Lung (tissue), 16 donors: Measurements from ENCODE around the gene ESYT3. TPM values are rescaled to one million over a fixed set of nuclear protein-coding genes. Genes with fewer than 3 reads are reported as not detected.
A peak's percentile ranks its signal among the peaks of the same experiment; 100 is the strongest.

Experiments used
- ATAC-seq: fragments of 200-7000 bp; cut with Tn5 transposase; one replicate; pipeline ENCODE4 v1.9.1; 2020; ENCODE audit warnings: moderate number of reproducible peaks; ENCODE audit not compliant: insufficient read depth, low FRiP score
- DNase-seq, 3 donors: peaks; one replicate each; pipeline ENCODE4 v3.0.0-alpha.2; 2013 to 2017
- H3K27ac ChIP-seq, 2 donors: one replicate each; pipeline ENCODE4 v1.5.1; 2013; ENCODE audit warnings: mild to moderate bottlenecking in 2 of 2, moderate library complexity in 2 of 2, control low read depth in 1 of 2, inconsistent platforms in 1 of 2, low read depth in 1 of 2, low read length in 1 of 2
- H3K27me3 ChIP-seq, 3 donors: one replicate each; pipeline ENCODE4 v1.5.1; 2013; ENCODE audit warnings: low read length in 2 of 3; ENCODE audit not compliant: control insufficient read depth in 3 of 3, insufficient read depth in 3 of 3
- H3K36me3 ChIP-seq, 4 donors: one replicate each; pipeline ENCODE4 v1.5.1; 2013; ENCODE audit warnings: low read length in 4 of 4, mild to moderate bottlenecking in 1 of 4, moderate library complexity in 1 of 4; ENCODE audit not compliant: control insufficient read depth in 4 of 4, insufficient read depth in 4 of 4
- H3K4me1 ChIP-seq, 5 donors: one replicate each; pipeline ENCODE4 v1.5.1; 2013; ENCODE audit warnings: low read length in 5 of 5, mild to moderate bottlenecking in 2 of 5, moderate library complexity in 1 of 5; ENCODE audit not compliant: control insufficient read depth in 5 of 5, insufficient read depth in 5 of 5
- H3K4me3 ChIP-seq: one replicate; pipeline ENCODE4 v1.5.1; 2013; ENCODE audit warnings: mild to moderate bottlenecking, control low read depth, moderate library complexity
- H3K9ac ChIP-seq, 2 donors: one replicate each; pipeline ENCODE4 v1.5.1; 2013; ENCODE audit warnings: low read length in 2 of 2, control low read depth in 1 of 2; ENCODE audit not compliant: insufficient read depth in 1 of 2
- H3K9me3 ChIP-seq, 4 donors: one replicate each; pipeline ENCODE4 v1.5.1; 2013; ENCODE audit warnings: low read length in 3 of 4, mild to moderate bottlenecking in 1 of 4, moderate library complexity in 1 of 4; ENCODE audit not compliant: control insufficient read depth in 4 of 4, insufficient read depth in 3 of 4
- WGBS, 2 donors: extraction: QIAGEN DNeasy Blood & Tissue Kit; methylation state at CpG; one replicate each; pipeline ENCODE4 v1.1.7; 2013; 5-methylcytosine and 5-hydroxymethylcytosine counted together
- long read RNA-seq, 5 donors: transcript quantifications; one replicate each; lab custom pipeline, GENCODE V29; 2026
- polyA plus RNA-seq, 2 donors: library from polyadenylated mRNA; stranded (reverse); fragments of 200-250 nt; gene quantifications; one replicate each; pipeline ENCODE4 v1.2.1, GENCODE V29; 2013
- total RNA-seq, 2 donors: library from RNA; depleted of rRNA in 1 of 2; stranded (reverse); fragments of >200 nt in 1 of 2; gene quantifications; one replicate each; pipeline ENCODE4 v1.2.1, GENCODE V29; 2014 to 2021
- TF ChIP-seq, protein P1 (sequence below): IDR thresholded peaks from 2 replicates; pipeline ENCODE4 v1.5.1; 2012; ENCODE audit warnings: mild to moderate bottlenecking; ENCODE audit errors: control extremely low read depth, extremely low read depth
- donor health status: control.
- donor health status: control.
- donor health status: Bipolar disorder and iron deficiency.
- donor health status: healthy.
- donor health status: DM: yes; HTN: yes; CAD: no.

Gene ESYT3, protein sequence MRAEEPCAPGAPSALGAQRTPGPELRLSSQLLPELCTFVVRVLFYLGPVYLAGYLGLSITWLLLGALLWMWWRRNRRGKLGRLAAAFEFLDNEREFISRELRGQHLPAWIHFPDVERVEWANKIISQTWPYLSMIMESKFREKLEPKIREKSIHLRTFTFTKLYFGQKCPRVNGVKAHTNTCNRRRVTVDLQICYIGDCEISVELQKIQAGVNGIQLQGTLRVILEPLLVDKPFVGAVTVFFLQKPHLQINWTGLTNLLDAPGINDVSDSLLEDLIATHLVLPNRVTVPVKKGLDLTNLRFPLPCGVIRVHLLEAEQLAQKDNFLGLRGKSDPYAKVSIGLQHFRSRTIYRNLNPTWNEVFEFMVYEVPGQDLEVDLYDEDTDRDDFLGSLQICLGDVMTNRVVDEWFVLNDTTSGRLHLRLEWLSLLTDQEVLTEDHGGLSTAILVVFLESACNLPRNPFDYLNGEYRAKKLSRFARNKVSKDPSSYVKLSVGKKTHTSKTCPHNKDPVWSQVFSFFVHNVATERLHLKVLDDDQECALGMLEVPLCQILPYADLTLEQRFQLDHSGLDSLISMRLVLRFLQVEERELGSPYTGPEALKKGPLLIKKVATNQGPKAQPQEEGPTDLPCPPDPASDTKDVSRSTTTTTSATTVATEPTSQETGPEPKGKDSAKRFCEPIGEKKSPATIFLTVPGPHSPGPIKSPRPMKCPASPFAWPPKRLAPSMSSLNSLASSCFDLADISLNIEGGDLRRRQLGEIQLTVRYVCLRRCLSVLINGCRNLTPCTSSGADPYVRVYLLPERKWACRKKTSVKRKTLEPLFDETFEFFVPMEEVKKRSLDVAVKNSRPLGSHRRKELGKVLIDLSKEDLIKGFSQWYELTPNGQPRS
- total RNA-seq = 10 to 100 TPM; 38.3 to 71.0 TPM
- polyA plus RNA-seq = 10 to 100 TPM in 1 of 2 donors, 1 to 10 TPM in 1; 5.7 to 15.7 TPM
- long read RNA-seq, donor 1, full-length matches to known transcripts = 3 of 3 reads
- long read RNA-seq, donor 1, partial matches to known transcripts = 0 of 3 reads
- long read RNA-seq, donor 1, other reads (novel, unspliced or antisense) = 0 of 3 reads
- long read RNA-seq, donor 2 = 0 reads
- long read RNA-seq, donor 3, full-length matches to known transcripts = 1 of 1 reads
- long read RNA-seq, donor 3, partial matches to known transcripts = 0 of 1 reads
- long read RNA-seq, donor 3, other reads (novel, unspliced or antisense) = 0 of 1 reads
- long read RNA-seq, donor 4 = 0 reads
- long read RNA-seq, donor 5, full-length matches to known transcripts = 1 of 7 reads
- long read RNA-seq, donor 5, partial matches to known transcripts = 6 of 7 reads
- long read RNA-seq, donor 5, other reads (novel, unspliced or antisense) = 0 of 7 reads

DNA sequence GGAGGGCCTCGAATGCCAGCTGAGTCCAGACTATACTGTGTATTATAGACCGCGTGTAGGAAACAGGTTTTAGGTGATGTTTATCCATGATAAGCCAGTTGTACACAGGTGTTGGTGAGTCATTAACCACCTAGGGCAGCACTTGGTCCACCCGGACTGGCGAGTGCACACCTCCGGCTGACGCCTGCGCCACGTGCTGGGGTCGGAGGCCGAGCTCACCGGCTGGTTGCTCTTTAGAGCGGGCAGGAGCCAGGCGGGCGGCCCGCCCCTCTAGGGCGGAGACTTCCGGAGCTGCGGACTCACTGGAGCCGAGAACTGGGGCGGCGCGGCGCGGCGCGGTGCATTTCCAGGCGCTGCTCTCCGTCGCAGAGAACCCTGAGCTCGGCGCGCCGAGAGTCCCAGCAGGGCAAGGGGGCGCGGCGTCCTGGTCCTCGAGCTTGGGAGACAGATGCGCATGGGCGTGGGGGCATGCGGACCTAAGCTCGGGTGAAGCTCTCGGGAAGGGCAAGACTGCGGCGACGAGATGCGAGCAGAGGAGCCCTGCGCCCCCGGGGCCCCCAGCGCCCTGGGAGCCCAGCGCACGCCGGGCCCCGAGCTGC, at the start of gene ESYT3:
TSS of gene ESYT3 (plus strand) at position 341 of the 599 bp plus-strand sequence. CDS start at position 524, 183 bp downstream.
- peaks cover 0 to 21% (median 9%) of the 10 kb centered on the region in 5 donors for H3K4me1 ChIP-seq
- ATAC-seq = peak; percentile 91
- no peaks in the 10 kb centered on the region for H3K9me3 ChIP-seq
- peaks cover 0 to 42% (median 37%) of the 10 kb centered on the region in 3 donors for H3K27me3 ChIP-seq
- WGBS, 2 donors = 1 to 2% methylated on average over 47 to 54 of the region's 54 CpGs
- H3K27ac ChIP-seq = peak within 1 kb of the TSS in 1 of 2 donors; percentile 80
- H3K9ac ChIP-seq = no peak within 1 kb of the TSS
- TF ChIP-seq, protein P1, sequence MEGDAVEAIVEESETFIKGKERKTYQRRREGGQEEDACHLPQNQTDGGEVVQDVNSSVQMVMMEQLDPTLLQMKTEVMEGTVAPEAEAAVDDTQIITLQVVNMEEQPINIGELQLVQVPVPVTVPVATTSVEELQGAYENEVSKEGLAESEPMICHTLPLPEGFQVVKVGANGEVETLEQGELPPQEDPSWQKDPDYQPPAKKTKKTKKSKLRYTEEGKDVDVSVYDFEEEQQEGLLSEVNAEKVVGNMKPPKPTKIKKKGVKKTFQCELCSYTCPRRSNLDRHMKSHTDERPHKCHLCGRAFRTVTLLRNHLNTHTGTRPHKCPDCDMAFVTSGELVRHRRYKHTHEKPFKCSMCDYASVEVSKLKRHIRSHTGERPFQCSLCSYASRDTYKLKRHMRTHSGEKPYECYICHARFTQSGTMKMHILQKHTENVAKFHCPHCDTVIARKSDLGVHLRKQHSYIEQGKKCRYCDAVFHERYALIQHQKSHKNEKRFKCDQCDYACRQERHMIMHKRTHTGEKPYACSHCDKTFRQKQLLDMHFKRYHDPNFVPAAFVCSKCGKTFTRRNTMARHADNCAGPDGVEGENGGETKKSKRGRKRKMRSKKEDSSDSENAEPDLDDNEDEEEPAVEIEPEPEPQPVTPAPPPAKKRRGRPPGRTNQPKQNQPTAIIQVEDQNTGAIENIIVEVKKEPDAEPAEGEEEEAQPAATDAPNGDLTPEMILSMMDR = no peak
- peak within 1 kb of the TSS; percentile 75 for H3K4me3 ChIP-seq
- no peaks in the 10 kb centered on the region for H3K36me3 ChIP-seq
- peak; percentile 53 to 76 (median 75) for DNase-seq

DNA sequence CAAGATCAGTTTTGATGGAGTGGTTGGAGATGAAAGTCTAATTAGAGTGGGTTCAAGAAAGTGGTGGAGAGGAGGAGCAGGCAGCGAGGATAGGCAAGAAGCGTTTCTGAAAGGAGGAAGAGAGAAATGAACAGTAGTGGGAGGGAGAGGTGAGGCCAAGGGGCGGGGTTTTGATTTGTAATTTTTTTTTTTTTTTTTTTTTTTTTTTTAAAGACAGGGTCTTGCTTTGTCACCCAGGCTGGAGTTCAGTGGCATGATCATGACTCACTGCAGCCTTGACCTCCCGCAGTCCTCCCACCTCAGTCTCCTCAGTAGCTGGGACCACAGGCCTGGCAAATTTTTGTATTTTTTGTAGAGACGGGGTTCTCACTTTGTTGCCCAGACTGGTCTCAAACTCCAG, 49.4 kb upstream of the ESYT3 start:
- peak overlapping the region in 1 of 2 donors; percentile 92 for H3K27ac ChIP-seq
- ATAC-seq (no peak), DNase-seq (no peak)
- no peaks in the 10 kb centered on the region for H3K9me3 ChIP-seq
- H3K4me3 ChIP-seq = no peak overlapping the region
- peaks cover 0 to 21% (median 7%) of the 10 kb centered on the region in 5 donors for H3K4me1 ChIP-seq
- no peaks in the 10 kb centered on the region for H3K27me3 ChIP-seq
- TF ChIP-seq, protein P1 = no peak
- H3K36me3 ChIP-seq = no peaks in the 10 kb centered on the region
- 89 to 94% methylated on average over 5 of the region's 5 CpGs for WGBS, 2 donors
- no peak overlapping the region for H3K9ac ChIP-seq

DNA sequence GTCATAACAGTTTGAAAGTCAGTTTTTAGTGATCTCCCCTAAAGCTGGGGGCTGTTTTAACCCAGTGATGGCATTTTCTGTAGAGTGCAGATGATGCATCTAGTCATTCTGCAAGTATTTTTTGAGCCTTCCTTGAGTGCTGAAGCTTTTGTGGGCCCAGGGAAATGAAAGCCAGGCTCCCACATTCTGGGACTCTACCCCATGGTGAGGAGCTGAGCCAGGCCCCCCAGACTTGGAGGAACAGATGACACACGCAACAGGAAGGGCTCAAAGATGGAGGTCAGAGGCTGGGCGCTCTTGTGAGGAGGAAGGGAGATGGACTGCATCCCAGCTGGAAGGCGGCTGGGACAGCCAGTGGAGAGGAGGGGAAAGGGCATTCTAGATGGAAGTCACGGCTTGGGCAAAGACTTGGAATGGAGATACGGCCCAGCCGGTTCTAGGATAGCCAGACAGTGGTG, 45.2 kb upstream of the ESYT3 start:
- WGBS, 2 donors = 92 to 95% methylated on average over 6 of the region's 6 CpGs
- Histone ChIP-seq H3K9me3 (no peaks in the 10 kb centered on the region), H3K4me3 (no peak overlapping the region), H3K27ac (peak overlapping the region in 1 of 2 donors; percentile 96), H3K4me1 (peaks cover 0 to 7% (median 0%) of the 10 kb centered on the region in 5 donors), H3K27me3 (no peaks in the 10 kb centered on the region), H3K36me3 (no peaks in the 10 kb centered on the region), H3K9ac (no peak overlapping the region)
- TF ChIP-seq, protein P1 = no peak
- no peak for ATAC-seq
- no peak for DNase-seq
